GM23248 (cell line): Measurements from ENCODE around the gene SCN8A. TPM values are rescaled to one million over a fixed set of nuclear protein-coding genes. Genes with fewer than 3 reads are reported as not detected.
"Not testable (repeated sequence)": the region's sequence is repeated elsewhere in the genome, so short reads cannot be mapped to it uniquely, and the experiment has no call there.

Experiments
- DNase-seq: peaks from one replicate; pipeline ENCODE4 v3.0.0-alpha.2; 2015
- H2AFZ ChIP-seq: fragments of 200-600 bp; sonication (generic); 2 replicates; pipeline ENCODE4 v1.6.1; 2016; ENCODE audit warnings: antibody characterized with exemption
- H3F3A ChIP-seq: fragments of 200-600 bp; sonication (generic); 2 replicates; pipeline ENCODE4 v1.6.1; 2016; ENCODE audit warnings: mild to moderate bottlenecking, antibody characterized with exemption, mixed run types; ENCODE audit not compliant: insufficient read depth
- H3K27ac ChIP-seq: fragments of 200-600 bp; sonication (generic); 2 replicates; pipeline ENCODE4 v1.5.1; 2016; ENCODE audit warnings: mild to moderate bottlenecking
- H3K27me3 ChIP-seq: fragments of 200-600 bp; sonication (generic); replicated peaks from 2 replicates; pipeline ENCODE4 v1.6.1; 2016; ENCODE audit warnings: mild to moderate bottlenecking; ENCODE audit not compliant: insufficient read depth
- H3K36me3 ChIP-seq: fragments of 200-600 bp; sonication (generic); 2 replicates; pipeline ENCODE4 v1.6.1; 2016; ENCODE audit warnings: low read depth, mild to moderate bottlenecking
- H3K4me1 ChIP-seq: fragments of 200-600 bp; sonication (generic); 2 replicates; pipeline ENCODE4 v1.6.1; 2016; ENCODE audit warnings: mild to moderate bottlenecking; ENCODE audit not compliant: insufficient read depth
- H3K4me2 ChIP-seq: fragments of 200-600 bp; sonication (generic); one replicate; pipeline ENCODE4 v1.6.1; 2016; ENCODE audit warnings: mild to moderate bottlenecking; ENCODE audit not compliant: unreplicated experiment
- H3K4me3 ChIP-seq: fragments of 200-600 bp; sonication (generic); 2 replicates; pipeline ENCODE4 v1.5.1; 2016; ENCODE audit warnings: mild to moderate bottlenecking
- H3K79me2 ChIP-seq: fragments of 200-600 bp; sonication (generic); 2 replicates; pipeline ENCODE4 v1.6.1; 2016; ENCODE audit warnings: mild to moderate bottlenecking; ENCODE audit not compliant: insufficient read depth
- H3K9ac ChIP-seq: fragments of 200-600 bp; sonication (generic); 2 replicates; pipeline ENCODE4 v1.6.1; 2016; ENCODE audit warnings: mild to moderate bottlenecking
- H3K9me2 ChIP-seq: fragments of 200-600 bp; sonication (generic); 2 replicates; pipeline ENCODE4 v1.6.1; 2016; ENCODE audit warnings: mixed run types, mild to moderate bottlenecking, moderate library complexity; ENCODE audit not compliant: insufficient read depth
- H3K9me3 ChIP-seq: fragments of 200-600 bp; sonication (generic); one replicate; pipeline ENCODE4 v1.6.1; 2017; ENCODE audit warnings: low read depth
- H4K20me1 ChIP-seq: fragments of 200-600 bp; sonication (generic); 2 replicates; pipeline ENCODE4 v1.6.0; 2016; ENCODE audit not compliant: insufficient read depth
- EZH2 ChIP-seq: fragments of 200-600 bp; sonication (generic); IDR thresholded peaks from 2 replicates; pipeline ENCODE4 v1.6.1; 2018; ENCODE audit warnings: antibody characterized with exemption, mild to moderate bottlenecking; ENCODE audit not compliant: insufficient read depth, poor library complexity, severe bottlenecking
- EZH2phosphoT487 ChIP-seq: fragments of 200-600 bp; sonication (generic); IDR thresholded peaks from 2 replicates; pipeline ENCODE4 v1.6.1; 2018; ENCODE audit warnings: antibody characterized with exemption, moderate library complexity, mild to moderate bottlenecking, low read depth; ENCODE audit not compliant: insufficient read depth
- WGBS, 2 experiments: methylation state at CpG; one replicate each; pipeline ENCODE4 v1.1.6; 2015 to 2017; ENCODE audit warnings: low lambda C conversion rate in 2 of 2, low coverage in 1 of 2; ENCODE audit errors: missing lambda C conversion rate in 2 of 2; 5-methylcytosine and 5-hydroxymethylcytosine counted together
- in situ Hi-C: fragments of 300-500 bp; cut with MboI; formaldehyde crosslinking; loops from 2 replicates; pipeline ENCODE4 v1.15.0; 2020
- polyA plus RNA-seq: library from polyadenylated mRNA; unstranded; fragments of >200 nt; fragmentation: Nextera tagmentation; extraction: Ambion mirVana; gene quantifications from 2 replicates; pipeline ENCODE4 v1.2.1, GENCODE V29; 2016
- total RNA-seq: library from RNA; depleted of rRNA; stranded (reverse); fragments of >200 nt; shearing (Covaris generic); gene quantifications from 2 replicates; pipeline ENCODE4 v1.2.3, GENCODE V29; 2014

Gene SCN8A
- total and polyA plus RNA-seq, 2 experiments from 2014 or later = 6.7 to 13.8 TPM

DNA sequence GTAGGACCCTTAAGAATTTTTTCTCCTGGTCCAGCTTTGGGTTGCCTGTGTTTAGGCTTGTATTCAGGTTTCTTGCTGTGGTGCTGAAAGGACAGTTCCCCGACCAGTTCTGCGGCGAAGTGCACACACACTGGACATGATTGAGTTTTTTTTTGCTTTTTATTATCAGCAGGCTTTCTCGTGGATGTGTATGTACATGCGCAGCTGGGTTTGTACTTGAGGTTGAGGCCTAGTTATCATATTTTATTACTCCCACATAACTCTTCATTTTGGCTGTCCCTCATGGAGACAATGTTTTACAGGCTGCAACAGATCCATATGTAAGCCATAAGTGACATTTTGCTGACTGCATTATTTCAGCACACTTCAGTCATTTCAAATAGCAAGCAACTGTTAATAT lies 2.5 kb downstream of the SCN8A start:
- H3K4me3 ChIP-seq = no peak overlapping the region
- in situ Hi-C loops = no loop called here
- no peak for TF ChIP-seq EZH2phosphoT487
- no peak for TF ChIP-seq EZH2

DNA sequence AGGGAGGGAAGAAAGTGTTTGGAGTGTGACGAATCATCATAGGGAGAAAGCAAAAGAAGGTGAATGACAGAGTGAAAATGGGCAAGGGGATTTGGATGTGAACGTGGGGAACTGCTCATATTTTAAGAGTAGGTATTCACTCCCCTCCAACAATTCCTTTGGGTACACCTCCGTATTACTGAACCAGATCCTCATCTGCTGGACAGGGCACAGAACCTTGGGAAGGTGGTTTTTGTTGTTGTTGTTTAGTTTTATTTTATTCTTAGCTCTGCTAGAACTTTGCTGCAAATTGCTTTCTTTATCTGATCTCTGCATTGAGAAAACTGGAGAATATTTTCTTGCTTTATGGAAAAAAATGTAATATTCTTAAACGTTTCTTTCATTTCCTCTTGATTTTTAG lies 7.1 kb downstream of the SCN8A start:
- Histone ChIP-seq H3K4me2 (no peak overlapping the region), H4K20me1 (peaks cover 74% of the 10 kb centered on the region), H3K79me2 (peaks cover 100% of the 10 kb centered on the region), H3K27me3 (no peaks in the 10 kb centered on the region), H3K9ac (no peak overlapping the region), H3K4me3 (no peak overlapping the region), H2AFZ (no peak overlapping the region), H3K4me1 (peaks cover 17% of the 10 kb centered on the region), H3K36me3 (no peaks in the 10 kb centered on the region), H3K27ac (no peak overlapping the region), H3F3A (peaks cover 27% of the 10 kb centered on the region), H3K9me3 (no peaks in the 10 kb centered on the region), H3K9me2 (no peaks in the 10 kb centered on the region)
- DNase-seq = no peak
- no peak for TF ChIP-seq EZH2phosphoT487
- no peak for TF ChIP-seq EZH2
- 61 to 69% methylated on average over 4 of the region's 4 CpGs for WGBS, 2 experiments
- in situ Hi-C loops = no loop called here

More for the DNA sequence above, 2.5 kb downstream of the SCN8A start:
- WGBS, 2 experiments = 8 to 12% methylated on average over 5 of the region's 5 CpGs
- DNase-seq = peak; percentile 79
- peaks cover 86% of the 10 kb centered on the region for H3K79me2 ChIP-seq
- peaks cover 19% of the 10 kb centered on the region for H3F3A ChIP-seq
- H2AFZ ChIP-seq = no peak overlapping the region
- peaks cover 38% of the 10 kb centered on the region; the same call in 1 of the 2 replicates for H4K20me1 ChIP-seq
- H3K9me3 ChIP-seq = no peaks in the 10 kb centered on the region
- H3K4me2 ChIP-seq = peak overlapping the region; percentile 5
- H3K27ac ChIP-seq = no peak overlapping the region
- no peak overlapping the region for H3K9ac ChIP-seq
- H3K36me3 ChIP-seq = no peaks in the 10 kb centered on the region
- no peaks in the 10 kb centered on the region for H3K27me3 ChIP-seq
- H3K4me1 ChIP-seq = peaks cover 13% of the 10 kb centered on the region
- no peaks in the 10 kb centered on the region for H3K9me2 ChIP-seq

DNA sequence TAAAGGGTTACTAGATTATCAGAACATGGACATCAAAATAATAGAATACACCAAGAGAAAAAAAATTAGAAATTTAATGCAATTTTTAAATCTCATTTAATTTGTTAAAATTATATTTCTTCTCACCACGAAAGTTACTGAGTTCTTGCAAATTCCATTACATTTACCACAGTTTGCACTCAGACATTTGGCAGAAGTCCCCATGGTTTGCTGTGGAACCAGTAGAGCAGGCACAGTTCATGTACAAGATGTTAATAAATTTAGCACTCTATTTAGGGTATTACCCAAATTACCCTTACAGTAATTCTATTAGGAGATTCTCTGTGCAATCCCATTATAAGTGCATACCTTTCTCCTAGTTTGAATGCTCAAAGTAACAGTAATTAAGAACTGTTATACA lies 9.7 kb downstream of the SCN8A start:
- DNase-seq = peak; percentile 8

DNA sequence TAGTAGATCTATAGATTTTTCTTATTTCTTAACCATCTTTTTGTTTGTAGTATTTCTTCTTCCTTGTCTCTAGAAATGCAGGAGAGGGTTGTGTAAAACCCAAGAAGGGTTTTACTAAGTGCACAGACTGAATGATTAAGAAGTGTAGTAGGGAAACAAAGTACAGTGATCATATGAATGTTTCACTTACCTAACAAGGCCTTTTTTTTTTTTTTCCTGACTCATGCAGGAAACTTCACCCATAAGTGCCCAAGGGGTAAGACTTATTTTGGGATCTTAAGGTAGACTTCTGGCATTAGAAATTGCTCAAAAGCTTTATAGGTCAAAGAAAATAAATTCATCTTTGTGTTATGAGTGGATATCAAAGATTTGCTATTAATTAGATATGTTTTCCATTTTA lies 10.2 kb downstream of the SCN8A start:
- no peak overlapping the region for H2AFZ ChIP-seq
- H3K27me3 ChIP-seq = no peaks in the 10 kb centered on the region
- peak overlapping the region; percentile 22 for H3K4me2 ChIP-seq
- H3K9ac ChIP-seq = no peak overlapping the region
- no peaks in the 10 kb centered on the region for H3K9me3 ChIP-seq
- H4K20me1 ChIP-seq = peaks cover 56% of the 10 kb centered on the region
- TF ChIP-seq EZH2phosphoT487 (no peak), EZH2 (no peak)
- H3K36me3 ChIP-seq = no peaks in the 10 kb centered on the region
- H3K27ac ChIP-seq = no peak overlapping the region
- peak; percentile 34 for DNase-seq
- H3F3A ChIP-seq = peaks cover 20% of the 10 kb centered on the region
- H3K79me2 ChIP-seq = peaks cover 100% of the 10 kb centered on the region
- H3K4me3 ChIP-seq = no peak overlapping the region
- H3K4me1 ChIP-seq = peaks cover 15% of the 10 kb centered on the region
- in situ Hi-C loops = no loop called here
- H3K9me2 ChIP-seq = no peaks in the 10 kb centered on the region

More for the DNA sequence above, 9.7 kb downstream of the SCN8A start:
- no peaks in the 10 kb centered on the region for H3K36me3 ChIP-seq
- peaks cover 15% of the 10 kb centered on the region for H3K4me1 ChIP-seq
- peaks cover 20% of the 10 kb centered on the region for H3F3A ChIP-seq
- H3K27ac ChIP-seq = no peak overlapping the region
- peaks cover 100% of the 10 kb centered on the region for H3K79me2 ChIP-seq
- 4 to 28% methylated on average over 1 of the region's 1 CpG for WGBS, 2 experiments
- no peaks in the 10 kb centered on the region for H3K9me3 ChIP-seq
- TF ChIP-seq EZH2 (no peak), EZH2phosphoT487 (no peak)
- H3K4me3 ChIP-seq = no peak overlapping the region
- no peaks in the 10 kb centered on the region for H3K27me3 ChIP-seq
- peaks cover 56% of the 10 kb centered on the region for H4K20me1 ChIP-seq
- peak overlapping the region; percentile 22 for H3K4me2 ChIP-seq
- no peak overlapping the region for H3K9ac ChIP-seq
- in situ Hi-C loops = no loop called here
- no peak overlapping the region for H2AFZ ChIP-seq
- H3K9me2 ChIP-seq = no peaks in the 10 kb centered on the region

DNA sequence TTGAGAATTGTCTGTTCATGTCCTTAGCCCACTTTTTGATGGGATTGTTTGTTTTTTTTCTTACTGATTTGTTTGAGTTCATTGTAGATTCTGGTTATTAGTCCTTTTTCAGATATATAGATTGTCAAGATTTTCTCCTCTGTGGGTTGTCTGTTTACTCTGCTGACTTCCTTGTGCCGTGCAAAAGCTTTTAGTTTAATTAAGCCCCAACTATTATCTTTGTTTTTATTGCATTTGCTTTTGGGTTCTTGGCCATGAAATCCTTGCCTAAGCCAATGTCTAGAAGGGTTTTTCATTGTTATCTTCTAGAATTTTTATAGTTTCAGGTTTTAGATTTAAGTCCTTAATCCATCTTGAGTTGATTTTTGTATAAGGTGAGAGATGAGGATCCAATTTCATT lies 14.9 kb downstream of the SCN8A start:
- Histone ChIP-seq H3K79me2 (peaks cover 98% of the 10 kb centered on the region), H4K20me1 (peaks cover 19% of the 10 kb centered on the region; the same call in 1 of the 2 replicates)
- H3K9ac ChIP-seq = not testable (repeated sequence)

DNA sequence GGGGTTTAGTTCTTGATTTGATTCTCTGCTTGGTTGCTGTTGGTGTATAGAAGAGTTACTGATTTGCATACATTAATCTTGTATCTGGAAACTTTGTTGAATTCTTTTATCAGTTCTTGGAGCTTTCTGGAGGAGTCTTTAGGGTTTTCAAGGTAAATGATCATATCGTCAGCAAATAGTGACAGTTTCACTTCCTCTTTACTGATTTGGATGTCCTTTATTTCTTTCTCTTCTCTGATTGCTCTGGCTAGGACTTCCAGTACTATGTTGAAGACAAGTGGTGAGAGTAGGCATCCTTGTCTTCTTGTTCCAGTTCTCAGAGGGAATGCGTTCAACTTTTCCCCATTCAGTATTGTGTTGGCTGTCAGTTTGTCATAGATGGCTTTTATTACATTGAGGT lies 16.2 kb downstream of the SCN8A start:
- H3K36me3 ChIP-seq, H3K4me3 ChIP-seq, H3K9me3 ChIP-seq, DNase-seq, H3F3A ChIP-seq, H3K4me1 ChIP-seq, H3K9me2 ChIP-seq, in situ Hi-C loops, H3K27ac ChIP-seq, H2AFZ ChIP-seq, H3K27me3 ChIP-seq, H3K9ac ChIP-seq, H3K4me2 ChIP-seq: not testable (repeated sequence)
- WGBS, 2 experiments = 98 to 100% methylated on average over 2 of the region's 2 CpGs
- H4K20me1 ChIP-seq = peaks cover 11% of the 10 kb centered on the region; the same call in 1 of the 2 replicates
- peaks cover 98% of the 10 kb centered on the region for H3K79me2 ChIP-seq

More for the DNA sequence above, 14.9 kb downstream of the SCN8A start:
- H3K9me3 ChIP-seq, in situ Hi-C loops, H3K36me3 ChIP-seq, H3K27me3 ChIP-seq, H2AFZ ChIP-seq, H3K9me2 ChIP-seq, DNase-seq, H3K4me3 ChIP-seq, H3K27ac ChIP-seq, H3K4me2 ChIP-seq: not testable (repeated sequence)
- H3K4me1 ChIP-seq = peaks cover 11% of the 10 kb centered on the region
- 70 to 72% methylated on average over 1 of the region's 1 CpG for WGBS, 2 experiments
- H3F3A ChIP-seq = peaks cover 18% of the 10 kb centered on the region
